Gastroesophageal sphincter (tissue), 3 donors: Measurements from ENCODE around the gene PAM.

Experiments
- EP300 ChIP-seq: sonication (generic); formaldehyde crosslinking; IDR thresholded peaks from one replicate; pipeline ENCODE4 v1.6.1; 2017; ENCODE audit warnings: antibody characterized with exemption, mild to moderate bottlenecking
- POLR2A ChIP-seq, 2 donors: fragments of 450-650 bp; IDR thresholded peaks; one replicate each; pipeline ENCODE4 v1.6.1; 2017; ENCODE audit warnings: antibody characterized with exemption in 2 of 2, mild to moderate bottlenecking in 2 of 2, moderate library complexity in 1 of 2
- POLR2AphosphoS5 ChIP-seq: sonication (generic); formaldehyde crosslinking; IDR thresholded peaks from one replicate; pipeline ENCODE4 v1.6.1; 2017; ENCODE audit warnings: antibody characterized with exemption
- TF ChIP-seq, protein P1 (sequence below), 4 experiments: fragments of 200-600 bp in 2 of 4; fragments of 450-650 bp in 2 of 4; sonication (generic) in 1 of 4; IDR thresholded peaks; one replicate each; pipeline ENCODE4 v1.5.1; 2017 to 2019; ENCODE audit warnings: antibody characterized with exemption in 4 of 4, mild to moderate bottlenecking in 2 of 4, moderate library complexity in 2 of 4

DNA sequence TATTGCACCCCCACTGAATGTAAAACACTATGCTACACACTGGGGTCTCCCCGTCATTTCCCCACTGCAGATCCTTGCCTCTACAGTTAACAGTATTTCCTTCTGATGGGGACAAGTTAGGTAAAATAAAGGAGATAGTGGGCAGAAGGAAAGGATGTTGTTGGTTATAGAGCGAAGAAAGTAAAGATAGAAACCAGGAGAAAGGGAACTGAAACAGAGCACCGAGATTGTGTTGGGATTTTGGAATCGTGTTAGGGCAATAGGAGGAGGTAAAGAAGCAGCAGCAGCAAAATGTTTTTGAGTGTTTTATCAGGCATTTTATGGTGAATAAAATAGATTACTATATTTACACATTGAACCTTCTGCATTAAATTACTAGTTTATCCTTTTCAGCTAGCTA, 60.0 kb downstream of the PAM start:
- TF ChIP-seq, protein P1, sequence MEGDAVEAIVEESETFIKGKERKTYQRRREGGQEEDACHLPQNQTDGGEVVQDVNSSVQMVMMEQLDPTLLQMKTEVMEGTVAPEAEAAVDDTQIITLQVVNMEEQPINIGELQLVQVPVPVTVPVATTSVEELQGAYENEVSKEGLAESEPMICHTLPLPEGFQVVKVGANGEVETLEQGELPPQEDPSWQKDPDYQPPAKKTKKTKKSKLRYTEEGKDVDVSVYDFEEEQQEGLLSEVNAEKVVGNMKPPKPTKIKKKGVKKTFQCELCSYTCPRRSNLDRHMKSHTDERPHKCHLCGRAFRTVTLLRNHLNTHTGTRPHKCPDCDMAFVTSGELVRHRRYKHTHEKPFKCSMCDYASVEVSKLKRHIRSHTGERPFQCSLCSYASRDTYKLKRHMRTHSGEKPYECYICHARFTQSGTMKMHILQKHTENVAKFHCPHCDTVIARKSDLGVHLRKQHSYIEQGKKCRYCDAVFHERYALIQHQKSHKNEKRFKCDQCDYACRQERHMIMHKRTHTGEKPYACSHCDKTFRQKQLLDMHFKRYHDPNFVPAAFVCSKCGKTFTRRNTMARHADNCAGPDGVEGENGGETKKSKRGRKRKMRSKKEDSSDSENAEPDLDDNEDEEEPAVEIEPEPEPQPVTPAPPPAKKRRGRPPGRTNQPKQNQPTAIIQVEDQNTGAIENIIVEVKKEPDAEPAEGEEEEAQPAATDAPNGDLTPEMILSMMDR (IDR thresholded peaks at IDR 0.05): no peak
- no peak for TF ChIP-seq EP300
- TF ChIP-seq POLR2A (IDR thresholded peaks at IDR 0.05): no peak
- no peak for TF ChIP-seq POLR2AphosphoS5
